Embryonic facial prominence (tissue), 1 donor: Measurements from ENCODE around the gene CBX4.

ENCODE experiments used
- DNase-seq: peaks from one replicate; pipeline ENCODE4 v3.0.0-alpha.2; 2016; ENCODE audit errors: extremely low spot score

The CBX4 gene

DNA sequence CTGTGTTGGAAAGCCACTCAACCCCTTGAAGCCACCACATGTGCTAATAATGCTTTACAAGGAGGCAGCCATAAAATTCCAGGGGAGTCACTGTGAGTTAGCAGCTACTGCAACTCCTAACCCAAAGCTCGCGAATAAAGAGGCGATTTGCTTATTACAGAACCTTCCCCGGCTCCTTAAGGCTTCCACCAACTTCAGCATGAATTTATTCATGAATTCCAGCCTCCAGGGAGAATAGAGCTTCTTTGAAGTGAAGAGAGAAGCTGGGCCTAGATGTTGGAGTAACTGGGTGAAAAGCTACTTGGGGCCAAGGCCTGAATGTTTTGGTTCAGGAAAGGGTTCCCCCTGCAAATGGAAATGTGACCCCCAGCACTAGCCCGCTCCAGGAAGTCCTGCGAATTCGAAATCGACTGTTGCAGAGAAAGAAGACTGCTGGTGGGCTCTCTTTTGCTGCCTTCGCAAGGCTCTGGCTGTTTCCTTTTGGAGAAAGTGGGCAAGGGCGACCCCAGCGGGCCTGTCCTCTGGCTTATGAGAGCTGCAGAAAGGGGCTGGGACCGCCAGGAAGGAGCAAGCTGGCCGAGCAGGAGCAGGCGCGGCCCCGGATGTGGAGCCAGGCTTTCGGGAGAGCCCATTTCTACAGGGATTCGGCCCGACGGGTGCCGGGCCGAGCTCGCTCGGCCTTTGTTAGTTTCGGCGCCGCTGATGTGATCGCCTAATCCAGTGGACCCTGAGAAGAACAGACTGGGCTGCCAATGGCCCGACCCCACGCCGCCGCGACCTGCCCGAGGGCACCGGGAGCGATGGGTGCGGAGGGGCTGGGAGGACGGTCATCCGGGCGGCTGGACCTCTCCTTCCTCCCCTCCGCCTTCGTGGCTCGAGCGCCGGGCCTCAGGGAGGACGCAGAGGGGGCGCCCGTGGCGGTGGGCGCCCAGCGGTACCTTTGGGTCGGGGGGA lies 50.0 kb downstream of the CBX4 start:
- no peak for DNase-seq

DNA sequence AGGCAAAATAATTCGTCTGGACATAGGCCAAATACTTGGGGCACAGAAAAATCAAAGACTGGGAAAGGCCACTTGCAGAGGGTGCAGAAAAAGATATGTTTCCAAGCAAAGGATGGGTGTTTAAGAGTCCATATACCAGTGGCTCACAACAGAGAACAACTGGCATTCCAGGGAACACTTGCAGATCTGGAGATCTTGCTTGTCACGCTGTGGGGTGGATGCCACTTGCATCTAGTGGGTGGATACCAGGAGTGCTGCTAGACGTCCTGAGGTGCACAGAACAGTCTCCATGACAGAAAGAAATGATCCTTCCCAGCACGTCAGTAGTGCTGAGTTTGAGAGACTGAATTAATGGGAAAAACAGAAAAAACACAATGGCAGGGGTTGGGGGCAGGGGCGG lies 50.8 kb downstream of the CBX4 start:
- no peak for DNase-seq

DNA sequence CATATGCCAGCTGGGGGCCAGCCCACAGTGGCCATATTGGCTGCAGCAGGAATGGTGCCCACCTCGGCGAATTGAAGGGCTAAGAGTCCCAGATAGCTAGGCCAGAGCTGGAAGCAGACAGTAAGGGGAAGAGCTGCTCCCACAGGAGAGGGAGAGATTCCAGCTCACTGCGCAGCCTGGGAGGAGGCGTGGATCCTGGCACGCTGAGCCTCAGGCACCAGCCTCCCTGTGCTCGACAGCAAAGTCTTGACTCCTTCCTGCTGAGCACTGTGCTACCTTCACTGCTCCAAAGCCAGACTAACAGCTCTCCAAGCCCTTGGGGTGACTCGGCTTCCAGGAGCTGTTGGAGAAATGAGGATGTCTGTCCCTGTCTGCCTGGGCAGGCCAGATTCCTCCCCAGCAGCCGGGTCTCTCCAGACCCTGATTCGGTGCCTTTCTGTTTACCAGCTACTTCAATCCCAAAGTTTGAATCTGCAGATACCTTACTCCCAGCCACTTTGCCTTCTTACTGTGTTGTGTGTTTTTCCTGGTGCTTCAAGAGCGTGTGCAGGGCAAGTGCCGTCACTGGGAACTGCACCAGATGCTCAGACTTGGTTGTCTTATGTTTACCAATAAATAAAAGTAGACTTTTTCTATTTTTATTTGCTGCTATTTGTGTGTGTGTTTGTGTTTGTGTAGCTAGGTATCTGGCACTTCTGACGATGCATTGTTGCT lies 52.2 kb downstream of the CBX4 start:
- no peak for DNase-seq

DNA sequence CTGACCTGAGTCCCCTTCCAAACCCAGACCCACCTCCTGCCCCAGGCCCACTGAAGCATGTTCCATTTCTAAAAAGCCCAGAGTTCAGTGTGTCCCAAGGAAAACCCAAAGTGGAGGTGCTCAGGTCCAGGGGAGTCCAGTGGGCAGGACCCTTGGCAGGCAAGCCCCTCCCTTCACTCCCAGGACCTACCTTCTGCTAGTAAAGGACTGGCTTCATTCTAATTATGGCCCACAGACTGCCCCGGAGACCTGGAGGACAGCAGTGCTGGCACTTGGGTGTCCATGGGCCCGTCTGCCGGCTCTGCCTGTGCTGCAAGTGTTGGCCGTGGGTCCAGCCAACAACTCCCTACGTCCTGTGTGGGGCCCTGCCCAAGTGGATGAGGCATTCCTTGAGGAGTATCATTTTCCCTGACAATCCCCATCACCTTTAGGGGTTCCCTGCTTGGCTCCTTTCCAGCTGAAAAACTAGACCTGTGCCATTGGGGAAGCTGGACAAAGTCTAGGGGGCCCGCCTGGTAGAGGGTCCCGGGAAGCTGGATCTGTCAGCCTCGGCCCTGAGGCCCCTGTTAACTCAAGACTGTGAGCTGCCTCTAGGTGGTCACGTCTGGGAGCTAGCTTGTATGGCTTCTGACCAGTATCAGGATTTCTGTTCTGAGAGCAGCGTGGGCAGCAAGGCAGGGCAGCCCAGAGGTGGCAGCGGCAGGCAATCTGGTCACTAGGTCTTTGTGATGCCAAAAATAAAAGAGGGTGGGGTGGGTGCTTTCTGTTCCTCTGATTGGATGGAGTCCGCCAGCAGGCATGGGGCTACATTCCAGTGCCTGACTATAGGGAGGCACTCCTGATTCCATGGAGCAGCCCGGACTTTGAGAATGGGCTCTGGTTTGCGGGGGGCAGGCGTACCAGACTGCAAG lies 53.1 kb downstream of the CBX4 start:
- DNase-seq = no peak

DNA sequence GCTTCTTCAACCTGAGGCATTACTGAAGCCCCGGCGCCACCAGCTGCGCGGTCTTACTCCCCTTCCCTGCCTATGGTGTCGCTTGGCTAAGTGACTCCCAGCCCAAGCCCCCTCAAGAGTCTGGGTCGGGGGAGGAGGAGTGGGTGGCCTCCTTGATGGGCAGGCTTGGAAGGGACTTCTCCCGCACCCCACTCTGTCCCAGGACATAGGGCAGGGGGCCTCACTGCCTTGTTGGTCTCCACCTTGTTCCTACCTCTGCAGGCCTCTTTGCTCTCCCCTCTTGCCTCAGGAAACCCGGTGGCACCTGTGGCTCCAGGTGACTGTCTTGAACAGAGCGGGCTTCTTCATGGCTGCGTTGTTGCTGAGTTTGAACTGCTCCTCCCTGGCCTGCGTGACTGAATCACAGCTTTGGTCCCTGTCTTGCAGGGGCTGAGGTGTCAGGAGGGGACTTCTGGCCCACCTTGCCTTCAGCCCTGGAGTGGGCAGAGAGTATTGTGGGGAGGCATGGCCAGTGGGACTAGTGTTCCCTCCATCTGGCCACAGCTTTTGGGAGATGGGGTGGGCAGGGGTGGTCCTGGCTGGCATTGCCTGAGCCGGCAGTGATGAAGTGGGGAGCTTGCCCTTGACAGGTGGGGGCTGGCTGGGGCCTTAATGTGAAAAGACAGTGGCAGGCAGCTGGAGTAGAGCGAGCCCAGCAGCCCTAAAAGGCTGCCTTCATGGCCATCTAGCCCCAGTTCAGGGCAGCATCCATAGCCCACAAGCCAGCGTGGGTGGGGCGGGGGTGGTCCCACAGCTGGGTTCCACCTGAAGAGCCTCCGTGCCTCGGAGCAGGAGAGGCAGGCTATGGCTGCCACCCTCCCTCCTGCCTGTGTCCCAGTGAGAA lies 54.0 kb downstream of the CBX4 start:
- DNase-seq = no peak

- no peak for DNase-seq
These were observed 54.8 kb downstream of the CBX4 start for GRCh38 chr17:79784353-79785016.

DNA sequence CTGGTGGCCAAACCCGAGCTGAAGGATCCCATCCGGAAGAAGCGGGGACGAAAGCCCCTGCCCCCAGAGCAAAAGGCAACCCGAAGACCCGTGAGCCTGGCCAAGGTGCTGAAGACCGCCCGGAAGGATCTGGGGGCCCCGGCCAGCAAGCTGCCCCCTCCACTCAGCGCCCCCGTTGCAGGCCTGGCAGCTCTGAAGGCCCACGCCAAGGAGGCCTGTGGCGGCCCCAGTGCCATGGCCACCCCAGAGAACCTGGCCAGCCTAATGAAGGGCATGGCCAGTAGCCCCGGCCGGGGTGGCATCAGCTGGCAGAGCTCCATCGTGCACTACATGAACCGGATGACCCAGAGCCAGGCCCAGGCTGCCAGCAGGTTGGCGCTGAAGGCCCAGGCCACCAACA lies 55.3 kb downstream of the CBX4 start:
- DNase-seq = no peak
